Measurements from ENCODE around the gene DEPDC1B. TPM values are rescaled to one million over a fixed set of nuclear protein-coding genes. Genes with fewer than 3 reads are reported as not detected.

The DEPDC1B gene
- total and polyA plus RNA-seq, 2 experiments from 2014 or later, result 9.0 to 27.5 TPM

GRCh38 chr5:60550311-60550710, 149.7 kb downstream of the DEPDC1B start:
- WGBS (ENCODE audit: low lambda C conversion rate, missing lambda C conversion rate), result 91% methylated on average over 1 of the region's 1 CpG
- Histone ChIP-seq H3K4me3 (no peak overlapping the region), H3K79me2 (no peaks in the 10 kb centered on the region), H3K4me1 (ENCODE audit: insufficient read depth) (peaks cover under 1% of the 10 kb centered on the region), H2AFZ (no peak overlapping the region), H4K20me1 (ENCODE audit: insufficient read depth, poor library complexity, severe bottlenecking) (no peaks in the 10 kb centered on the region), H3K4me2 (no peak overlapping the region), H3K36me3 (replicated peaks; ENCODE audit: insufficient read depth, low read depth) (no peaks in the 10 kb centered on the region), H3K9me3 (ENCODE audit: low read depth) (no peaks in the 10 kb centered on the region), H3K27ac (no peak overlapping the region), H3K27me3 (no peaks in the 10 kb centered on the region), H3K9me2 (replicated peaks; ENCODE audit: insufficient read depth) (no peaks in the 10 kb centered on the region)
- no peak for TF ChIP-seq CTCF (IDR thresholded peaks at IDR 0.05; ENCODE audit: poor library complexity)
- TF ChIP-seq EZH2phosphoT487 (IDR thresholded peaks at IDR 0.05; ENCODE audit: low read depth, severe bottlenecking, unreplicated experiment), result no peak
- TF ChIP-seq EZH2 (IDR thresholded peaks at IDR 0.05; ENCODE audit: borderline replicate concordance), result no peak
- no peak for DNase-seq (ENCODE audit: low spot score)

- Histone ChIP-seq H3K4me3 (no peak overlapping the region), H2AFZ (no peak overlapping the region), H3K4me2 (no peak overlapping the region), H3K4me1 (ENCODE audit: insufficient read depth) (peaks cover 5% of the 10 kb centered on the region), H3K79me2 (no peaks in the 10 kb centered on the region), H3K36me3 (replicated peaks; ENCODE audit: insufficient read depth, low read depth) (no peaks in the 10 kb centered on the region), H3K9me2 (replicated peaks; ENCODE audit: insufficient read depth) (no peaks in the 10 kb centered on the region), H3K9me3 (ENCODE audit: low read depth) (no peaks in the 10 kb centered on the region), H3K27me3 (no peaks in the 10 kb centered on the region), H3K27ac (no peak overlapping the region), H4K20me1 (ENCODE audit: insufficient read depth, poor library complexity, severe bottlenecking) (no peaks in the 10 kb centered on the region)
- no peak for TF ChIP-seq EZH2phosphoT487 (IDR thresholded peaks at IDR 0.05; ENCODE audit: low read depth, severe bottlenecking, unreplicated experiment)
- TF ChIP-seq CTCF (IDR thresholded peaks at IDR 0.05; ENCODE audit: poor library complexity), result no peak
- TF ChIP-seq EZH2 (IDR thresholded peaks at IDR 0.05; ENCODE audit: borderline replicate concordance), result no peak
- DNase-seq (ENCODE audit: low spot score), result no peak
- 82% methylated on average over 3 of the region's 3 CpGs for WGBS (ENCODE audit: low lambda C conversion rate, missing lambda C conversion rate)
Measured at GRCh38 chr5:60549841-60550240, 150.1 kb downstream of the DEPDC1B start.

Other genes with a start within 250 kb of the DEPDC1B start
- gene ELOVL7, start 144.1 kb upstream of the DEPDC1B start, total RNA-seq, result 33.0 and 41.8 TPM in 2 replicates
- gene ELOVL7, start 144.1 kb upstream of the DEPDC1B start, polyA plus RNA-seq, result 9.9 and 15.2 TPM in 2 replicates
- 13.2 and 16.8 TPM in 2 replicates for gene ERCC8, start 244.9 kb upstream of the DEPDC1B start, total RNA-seq
- gene ERCC8, start 244.9 kb upstream of the DEPDC1B start, polyA plus RNA-seq, result 4.2 and 6.4 TPM in 2 replicates
- 32.5 and 39.5 TPM in 2 replicates for gene NDUFAF2, start 245.0 kb upstream of the DEPDC1B start, total RNA-seq
- 44.5 and 47.6 TPM in 2 replicates for gene NDUFAF2, start 245.0 kb upstream of the DEPDC1B start, polyA plus RNA-seq

Data from hepatocyte (in vitro differentiated cells).